ENCODE measurements around the gene RBFOX2. TPM values are rescaled to one million over a fixed set of nuclear protein-coding genes. Genes with fewer than 3 reads are reported as not detected.
"Not testable (repeated sequence)": the region's sequence is repeated elsewhere in the genome, so short reads cannot be mapped to it uniquely, and the experiment has no call there.

RBFOX2 gene
- total RNA-seq, 4 donors from 2014 or later = 46.6 to 82.7 (median 62.1) TPM

DNA sequence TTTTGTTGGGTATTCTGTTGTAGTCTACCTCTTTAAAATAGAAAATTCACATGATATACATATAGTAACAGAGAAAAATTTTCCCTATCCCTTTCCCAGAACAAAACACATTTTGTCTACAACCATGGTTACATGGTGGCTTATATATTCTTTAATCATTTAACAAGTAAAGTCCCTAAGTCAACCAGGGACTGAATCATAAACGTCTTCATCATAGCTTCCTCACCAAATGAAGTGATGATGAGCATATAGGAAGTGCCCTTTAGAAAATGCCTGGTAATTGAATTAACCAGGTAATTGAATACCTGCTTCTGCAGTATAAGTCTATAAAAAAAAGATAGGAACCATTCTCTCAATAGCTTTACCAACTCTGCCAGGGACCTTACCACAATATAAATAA lies 209.7 kb downstream of the RBFOX2 start:
- no peak overlapping the region for H3K27ac ChIP-seq
- no peak for DNase-seq (ENCODE audit: low spot score in 2 of 2)
- H3K36me3 ChIP-seq = no peaks in the 10 kb centered on the region
- H3K4me1 ChIP-seq = peaks cover 8% of the 10 kb centered on the region
- no peak overlapping the region for H3K4me3 ChIP-seq
- 57% methylated on average over 1 of the region's 1 CpG for WGBS
- no peaks in the 10 kb centered on the region for H3K9me3 ChIP-seq
- TF ChIP-seq, protein P1, sequence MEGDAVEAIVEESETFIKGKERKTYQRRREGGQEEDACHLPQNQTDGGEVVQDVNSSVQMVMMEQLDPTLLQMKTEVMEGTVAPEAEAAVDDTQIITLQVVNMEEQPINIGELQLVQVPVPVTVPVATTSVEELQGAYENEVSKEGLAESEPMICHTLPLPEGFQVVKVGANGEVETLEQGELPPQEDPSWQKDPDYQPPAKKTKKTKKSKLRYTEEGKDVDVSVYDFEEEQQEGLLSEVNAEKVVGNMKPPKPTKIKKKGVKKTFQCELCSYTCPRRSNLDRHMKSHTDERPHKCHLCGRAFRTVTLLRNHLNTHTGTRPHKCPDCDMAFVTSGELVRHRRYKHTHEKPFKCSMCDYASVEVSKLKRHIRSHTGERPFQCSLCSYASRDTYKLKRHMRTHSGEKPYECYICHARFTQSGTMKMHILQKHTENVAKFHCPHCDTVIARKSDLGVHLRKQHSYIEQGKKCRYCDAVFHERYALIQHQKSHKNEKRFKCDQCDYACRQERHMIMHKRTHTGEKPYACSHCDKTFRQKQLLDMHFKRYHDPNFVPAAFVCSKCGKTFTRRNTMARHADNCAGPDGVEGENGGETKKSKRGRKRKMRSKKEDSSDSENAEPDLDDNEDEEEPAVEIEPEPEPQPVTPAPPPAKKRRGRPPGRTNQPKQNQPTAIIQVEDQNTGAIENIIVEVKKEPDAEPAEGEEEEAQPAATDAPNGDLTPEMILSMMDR (IDR thresholded peaks at IDR 0.05) = no peak
- TF ChIP-seq POLR2A (IDR thresholded peaks at IDR 0.05) (no peak), POLR2AphosphoS5 (IDR thresholded peaks at IDR 0.05) (no peak), EP300 (IDR thresholded peaks at IDR 0.05) (no peak)
- no peaks in the 10 kb centered on the region for H3K27me3 ChIP-seq

DNA sequence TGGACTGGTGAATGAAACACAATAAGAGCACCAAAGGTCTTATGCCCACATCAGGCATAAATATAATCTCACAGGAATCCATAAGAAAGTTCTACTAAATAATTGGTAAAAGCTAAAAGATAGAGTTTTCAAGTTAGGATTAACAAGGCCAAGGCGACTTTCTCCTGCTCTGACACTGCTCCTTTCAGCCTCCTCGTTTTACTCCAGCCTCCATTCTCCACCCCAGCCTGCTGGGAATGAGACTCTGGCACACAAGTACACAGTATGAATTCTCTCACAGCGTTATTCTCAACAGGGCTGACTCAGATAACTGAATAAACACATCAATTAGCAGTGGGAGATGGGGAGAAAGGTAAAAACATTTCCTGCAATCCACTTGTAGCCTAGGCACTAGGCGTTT lies 216.0 kb downstream of the RBFOX2 start:
- H3K4me1 ChIP-seq = peaks cover 3% of the 10 kb centered on the region
- DNase-seq (ENCODE audit: low spot score in 2 of 2) = no peak
- no peaks in the 10 kb centered on the region for H3K27me3 ChIP-seq
- TF ChIP-seq, protein P1 (IDR thresholded peaks at IDR 0.05) = no peak
- TF ChIP-seq POLR2AphosphoS5 (IDR thresholded peaks at IDR 0.05) = no peak
- no peak for TF ChIP-seq POLR2A (IDR thresholded peaks at IDR 0.05)
- TF ChIP-seq EP300 (IDR thresholded peaks at IDR 0.05) = no peak
- no peak overlapping the region for H3K27ac ChIP-seq
- peaks cover 13% of the 10 kb centered on the region for H3K36me3 ChIP-seq
- WGBS = 74% methylated on average over 4 of the region's 4 CpGs
- H3K4me3 ChIP-seq = no peak overlapping the region
- no peaks in the 10 kb centered on the region for H3K9me3 ChIP-seq

DNA sequence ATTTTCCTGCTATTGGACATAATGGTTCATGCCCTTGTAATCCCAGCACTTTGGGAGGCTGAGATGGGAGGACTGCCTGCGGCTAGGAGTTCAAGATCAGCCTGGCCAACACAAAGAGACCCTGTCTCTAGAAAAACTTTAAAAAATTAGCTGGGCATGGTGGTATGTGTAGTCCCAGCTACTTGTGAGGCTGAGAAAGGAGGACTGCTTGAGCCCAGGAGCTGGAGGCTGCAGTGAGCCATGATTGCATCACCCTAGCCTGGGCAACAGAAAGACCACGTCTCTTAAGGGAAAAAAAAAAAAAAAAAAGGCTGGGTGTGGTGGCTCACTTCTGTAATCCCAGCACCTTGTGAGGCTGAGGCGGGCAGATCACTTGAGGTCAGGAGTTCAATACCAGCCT lies 217.0 kb downstream of the RBFOX2 start:
- H3K9me3 ChIP-seq = no peaks in the 10 kb centered on the region
- TF ChIP-seq, protein P1 (IDR thresholded peaks at IDR 0.05) = no peak
- TF ChIP-seq POLR2AphosphoS5 (IDR thresholded peaks at IDR 0.05) (no peak), EP300 (IDR thresholded peaks at IDR 0.05) (no peak), POLR2A (IDR thresholded peaks at IDR 0.05) (no peak)
- peaks cover 3% of the 10 kb centered on the region for H3K4me1 ChIP-seq
- DNase-seq (ENCODE audit: low spot score in 2 of 2) = no peak
- WGBS = 85% methylated on average over 3 of the region's 3 CpGs
- H3K4me3 ChIP-seq = no peak overlapping the region
- H3K27me3 ChIP-seq = no peaks in the 10 kb centered on the region
- peaks cover 13% of the 10 kb centered on the region for H3K36me3 ChIP-seq
- H3K27ac ChIP-seq = no peak overlapping the region

DNA sequence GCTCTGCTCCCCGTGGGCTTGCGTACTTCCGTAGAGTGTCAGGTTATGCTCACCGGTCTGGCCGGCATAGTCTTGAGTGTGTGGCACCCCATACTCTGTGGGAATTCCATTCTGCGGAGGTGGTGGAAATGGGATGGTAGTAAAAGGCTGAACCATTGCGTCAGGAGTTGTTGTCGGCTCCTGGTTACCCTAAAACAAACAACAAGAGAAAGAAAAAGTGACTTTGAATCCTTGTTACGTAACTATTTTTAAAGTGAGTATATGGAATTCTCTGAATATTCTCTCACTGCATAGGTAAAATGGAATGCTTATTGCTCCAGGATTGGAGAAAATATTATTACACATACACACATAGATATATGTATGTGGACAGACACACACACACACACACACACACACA lies 218.8 kb downstream of the RBFOX2 start:
- Histone ChIP-seq H3K4me1 (no peaks in the 10 kb centered on the region), H3K4me3 (no peak overlapping the region), H3K36me3 (peaks cover 18% of the 10 kb centered on the region), H3K27ac (no peak overlapping the region), H3K27me3 (no peaks in the 10 kb centered on the region), H3K9me3 (no peaks in the 10 kb centered on the region)
- DNase-seq (ENCODE audit: low spot score in 2 of 2) = no peak
- 92% methylated on average over 9 of the region's 9 CpGs for WGBS
- no peak for TF ChIP-seq EP300 (IDR thresholded peaks at IDR 0.05)
- TF ChIP-seq POLR2A (IDR thresholded peaks at IDR 0.05) = no peak
- TF ChIP-seq, protein P1 (IDR thresholded peaks at IDR 0.05) = no peak
- TF ChIP-seq POLR2AphosphoS5 (IDR thresholded peaks at IDR 0.05) = no peak

DNA sequence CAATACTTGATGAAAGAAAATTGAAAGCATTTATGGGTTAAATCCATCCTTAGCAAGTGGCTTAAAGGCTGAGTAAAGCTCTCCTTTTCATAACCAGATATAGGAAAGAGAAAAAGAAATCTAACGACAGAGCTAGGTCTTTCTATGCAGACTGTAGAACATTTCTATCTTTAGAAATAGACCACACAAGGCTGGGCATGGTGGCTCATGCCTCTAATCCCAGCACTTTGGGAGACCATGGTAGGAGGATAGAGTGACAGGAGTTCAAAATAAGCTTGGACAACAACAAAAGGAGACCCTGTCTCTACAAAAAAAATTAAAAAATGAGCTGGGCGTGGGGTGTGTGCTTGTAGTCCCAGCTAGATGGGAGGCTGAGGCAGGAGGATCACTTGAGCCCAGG lies 220.2 kb downstream of the RBFOX2 start:
- Histone ChIP-seq H3K4me3 (no peak overlapping the region), H3K36me3 (peaks cover 18% of the 10 kb centered on the region), H3K4me1 (peaks cover 3% of the 10 kb centered on the region), H3K9me3 (no peaks in the 10 kb centered on the region), H3K27me3 (no peaks in the 10 kb centered on the region), H3K27ac (no peak overlapping the region)
- WGBS = 72% methylated on average over 2 of the region's 2 CpGs
- TF ChIP-seq POLR2AphosphoS5 (IDR thresholded peaks at IDR 0.05) = no peak
- TF ChIP-seq EP300 (IDR thresholded peaks at IDR 0.05) = no peak
- TF ChIP-seq, protein P1 (IDR thresholded peaks at IDR 0.05) = no peak
- TF ChIP-seq POLR2A (IDR thresholded peaks at IDR 0.05) = no peak
- no peak for DNase-seq (ENCODE audit: low spot score in 2 of 2)

DNA sequence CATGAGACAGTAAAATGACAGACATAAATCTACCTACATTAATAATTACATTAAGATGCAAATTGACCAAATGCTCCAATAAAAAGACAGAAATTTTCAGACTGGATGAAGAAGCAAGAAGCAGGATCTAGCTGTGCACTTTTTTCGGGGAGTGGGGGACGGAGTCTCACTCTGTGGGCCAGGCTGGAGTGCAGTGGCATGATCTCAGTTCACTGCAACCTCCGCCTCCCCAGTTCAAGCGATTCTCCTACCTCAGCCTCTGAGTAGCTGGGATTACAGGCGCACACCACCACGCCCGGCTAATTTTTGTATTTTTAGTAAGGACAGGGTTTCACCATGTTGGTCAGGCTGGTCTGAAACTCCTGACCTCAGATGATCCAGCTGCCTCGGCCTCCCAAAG lies 222.0 kb downstream of the RBFOX2 start:
- H3K9me3 ChIP-seq; H3K4me3 ChIP-seq; H3K27ac ChIP-seq; DNase-seq (ENCODE audit: low spot score in 2 of 2); H3K27me3 ChIP-seq: not testable (repeated sequence)
- WGBS = 95% methylated on average over 8 of the region's 8 CpGs
- peaks cover 18% of the 10 kb centered on the region for H3K36me3 ChIP-seq
- H3K4me1 ChIP-seq = peaks cover 12% of the 10 kb centered on the region
